ENCODE results near the gene RFNG. TPM values are rescaled to one million over a fixed set of nuclear protein-coding genes. Genes with fewer than 3 reads are reported as not detected.

Gene RFNG
- total and polyA plus RNA-seq, 3 donors from 2014 or later = 50.5 to 102 (median 73.3) TPM

DNA sequence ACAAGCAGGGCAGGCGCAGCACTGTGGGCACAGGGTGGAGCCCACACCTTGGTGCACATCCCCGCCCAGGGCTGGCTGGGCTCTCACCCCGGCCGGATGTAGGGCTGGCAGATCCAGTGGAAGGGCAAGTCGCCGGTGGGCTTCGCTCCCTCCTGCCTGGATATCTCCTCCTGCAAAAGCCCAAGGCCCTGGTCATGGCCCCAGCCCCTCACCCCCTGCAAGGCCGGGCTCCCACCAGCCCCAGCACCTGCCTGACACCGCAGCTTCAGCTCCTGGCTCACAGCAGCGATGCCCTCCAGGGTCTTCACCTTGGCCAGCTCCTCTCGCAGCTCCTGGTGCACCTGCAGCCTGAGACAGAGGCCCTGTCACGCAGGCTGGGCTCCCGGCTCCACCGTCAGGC lies 9.0 kb upstream of the RFNG start:
- no peaks in the 10 kb centered on the region for H3K27me3 ChIP-seq
- H3K27ac ChIP-seq = no peak overlapping the region
- TF ChIP-seq POLR2A (IDR thresholded peaks at IDR 0.05) = no peak
- TF ChIP-seq, protein P1, sequence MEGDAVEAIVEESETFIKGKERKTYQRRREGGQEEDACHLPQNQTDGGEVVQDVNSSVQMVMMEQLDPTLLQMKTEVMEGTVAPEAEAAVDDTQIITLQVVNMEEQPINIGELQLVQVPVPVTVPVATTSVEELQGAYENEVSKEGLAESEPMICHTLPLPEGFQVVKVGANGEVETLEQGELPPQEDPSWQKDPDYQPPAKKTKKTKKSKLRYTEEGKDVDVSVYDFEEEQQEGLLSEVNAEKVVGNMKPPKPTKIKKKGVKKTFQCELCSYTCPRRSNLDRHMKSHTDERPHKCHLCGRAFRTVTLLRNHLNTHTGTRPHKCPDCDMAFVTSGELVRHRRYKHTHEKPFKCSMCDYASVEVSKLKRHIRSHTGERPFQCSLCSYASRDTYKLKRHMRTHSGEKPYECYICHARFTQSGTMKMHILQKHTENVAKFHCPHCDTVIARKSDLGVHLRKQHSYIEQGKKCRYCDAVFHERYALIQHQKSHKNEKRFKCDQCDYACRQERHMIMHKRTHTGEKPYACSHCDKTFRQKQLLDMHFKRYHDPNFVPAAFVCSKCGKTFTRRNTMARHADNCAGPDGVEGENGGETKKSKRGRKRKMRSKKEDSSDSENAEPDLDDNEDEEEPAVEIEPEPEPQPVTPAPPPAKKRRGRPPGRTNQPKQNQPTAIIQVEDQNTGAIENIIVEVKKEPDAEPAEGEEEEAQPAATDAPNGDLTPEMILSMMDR (IDR thresholded peaks at IDR 0.05) = no peak
- no peaks in the 10 kb centered on the region for H3K36me3 ChIP-seq (ENCODE audit: low read depth, missing control alignments)
- DNase-seq = no peak
- H3K9me3 ChIP-seq = no peaks in the 10 kb centered on the region
- no peak overlapping the region for H3K4me3 ChIP-seq
- WGBS, 2 donors = 85 to 87% methylated on average over 9 to 14 of the region's 14 CpGs
- intact Hi-C loops (cut with DNase I; ENCODE audit: low total_unique reads) = no loop called here
- H3K4me1 ChIP-seq = peaks cover 11% of the 10 kb centered on the region

DNA sequence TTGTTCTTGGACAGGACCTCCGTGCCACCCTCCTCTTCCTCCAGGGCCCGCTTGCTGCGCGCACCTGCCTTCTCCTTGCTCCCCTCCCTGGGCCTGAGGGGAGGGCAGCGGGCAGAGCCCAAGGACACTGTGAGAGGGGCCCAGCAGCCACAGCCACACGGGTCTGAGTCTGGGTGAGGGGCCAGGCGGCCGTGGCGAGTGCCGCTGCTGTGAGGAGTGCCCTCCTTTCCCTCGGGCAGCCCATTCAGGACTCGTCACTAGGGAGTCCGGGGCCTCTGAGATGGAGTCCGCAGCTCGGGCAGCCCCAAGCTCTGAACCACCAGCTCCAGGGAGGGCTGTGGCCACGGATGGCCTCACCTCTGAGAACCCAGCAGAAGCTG lies 8.4 kb upstream of the RFNG start:
- Histone ChIP-seq H3K36me3 (ENCODE audit: low read depth, missing control alignments) (no peaks in the 10 kb centered on the region), H3K27ac (no peak overlapping the region), H3K4me3 (no peak overlapping the region), H3K4me1 (peaks cover 10% of the 10 kb centered on the region), H3K9me3 (no peaks in the 10 kb centered on the region), H3K27me3 (no peaks in the 10 kb centered on the region)
- no peak for TF ChIP-seq POLR2A (IDR thresholded peaks at IDR 0.05)
- TF ChIP-seq, protein P1 (IDR thresholded peaks at IDR 0.05) = no peak
- no peak for DNase-seq
- WGBS, 2 donors = 78 to 100% methylated on average over 2 to 16 of the region's 16 CpGs
- intact Hi-C loops (cut with DNase I; ENCODE audit: low total_unique reads) = no loop called here

DNA sequence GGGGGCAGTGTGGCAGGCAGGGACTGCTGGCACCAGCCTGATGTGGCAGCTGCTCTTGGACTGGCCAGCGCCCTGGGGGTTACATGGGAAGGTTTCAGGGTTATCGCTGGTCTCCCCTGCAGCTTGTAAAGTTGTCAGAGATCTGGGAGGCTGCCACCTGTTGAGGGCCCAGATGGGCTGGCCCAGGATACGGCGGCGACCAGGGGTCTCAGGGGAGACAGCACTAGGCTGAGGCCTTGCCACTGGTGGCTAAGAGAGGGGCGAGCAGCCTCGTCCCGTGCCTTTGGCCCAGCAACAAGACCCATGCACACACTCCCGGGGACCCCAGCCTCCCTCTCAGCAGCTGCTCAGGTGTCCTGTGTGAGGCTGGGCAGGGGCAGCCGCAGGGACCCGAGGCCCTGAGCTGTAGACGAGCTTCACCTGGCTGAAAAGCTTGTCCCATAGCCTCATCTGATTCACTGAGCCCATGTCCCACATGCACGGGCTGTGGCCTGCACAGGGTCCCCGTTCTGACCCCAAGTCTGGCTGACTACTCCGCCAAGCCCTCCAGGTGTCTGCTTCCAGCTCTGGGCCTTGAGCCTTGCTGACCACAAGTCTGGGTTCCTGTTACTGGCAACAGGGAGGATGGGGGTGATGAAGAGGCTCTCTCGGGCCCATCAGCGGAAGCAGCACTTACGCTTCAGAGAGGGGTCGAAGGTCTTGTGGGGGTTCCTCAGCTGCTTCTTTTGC lies 7.8 kb upstream of the RFNG start:
- 73 to 75% methylated on average over 16 to 19 of the region's 19 CpGs for WGBS, 2 donors
- H3K36me3 ChIP-seq (ENCODE audit: low read depth, missing control alignments) = no peaks in the 10 kb centered on the region
- H3K9me3 ChIP-seq = no peaks in the 10 kb centered on the region
- H3K27ac ChIP-seq = no peak overlapping the region
- intact Hi-C loops (cut with DNase I; ENCODE audit: low total_unique reads) = no loop called here
- no peak for DNase-seq
- peaks cover 5% of the 10 kb centered on the region for H3K4me1 ChIP-seq
- no peaks in the 10 kb centered on the region for H3K27me3 ChIP-seq
- no peak for TF ChIP-seq POLR2A (IDR thresholded peaks at IDR 0.05)
- TF ChIP-seq, protein P1 (IDR thresholded peaks at IDR 0.05) = no peak
- H3K4me3 ChIP-seq = no peak overlapping the region

DNA sequence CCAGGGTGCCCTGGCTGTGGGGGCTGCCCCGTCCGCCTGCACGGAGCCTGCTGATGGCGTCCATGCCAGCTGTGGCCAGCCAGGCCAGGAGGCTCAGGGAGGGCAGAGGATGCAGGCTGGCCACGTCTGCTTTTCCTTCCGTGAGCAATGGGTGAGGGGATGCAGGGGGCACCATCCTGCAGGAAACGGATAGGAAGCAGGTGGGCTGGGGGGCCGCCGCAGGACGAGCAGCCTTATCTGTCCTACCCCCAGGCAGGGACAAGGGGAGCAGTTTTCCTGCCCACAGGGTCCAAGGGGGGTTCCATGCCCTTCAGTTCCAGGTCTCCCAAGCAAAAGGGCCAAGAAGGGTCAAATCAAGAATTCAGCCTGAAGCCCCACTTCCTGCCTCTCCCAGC lies 7.2 kb upstream of the RFNG start:
- TF ChIP-seq POLR2A (IDR thresholded peaks at IDR 0.05) = no peak
- TF ChIP-seq, protein P1 (IDR thresholded peaks at IDR 0.05) = no peak
- DNase-seq = no peak
- Histone ChIP-seq H3K27ac (no peak overlapping the region), H3K4me3 (no peak overlapping the region), H3K4me1 (no peaks in the 10 kb centered on the region), H3K9me3 (no peaks in the 10 kb centered on the region), H3K27me3 (no peaks in the 10 kb centered on the region), H3K36me3 (ENCODE audit: low read depth, missing control alignments) (no peaks in the 10 kb centered on the region)
- 78 to 85% methylated on average over 4 to 10 of the region's 10 CpGs for WGBS, 2 donors
- intact Hi-C loops (cut with DNase I; ENCODE audit: low total_unique reads) = no loop called here

Measured in testis (tissue), 3 donors.